Measurements from ENCODE around the gene OS9.
"Not testable (repeated sequence)": the region's sequence is repeated elsewhere in the genome, so short reads cannot be mapped to it uniquely, and the experiment has no call there.

Gene OS9

DNA sequence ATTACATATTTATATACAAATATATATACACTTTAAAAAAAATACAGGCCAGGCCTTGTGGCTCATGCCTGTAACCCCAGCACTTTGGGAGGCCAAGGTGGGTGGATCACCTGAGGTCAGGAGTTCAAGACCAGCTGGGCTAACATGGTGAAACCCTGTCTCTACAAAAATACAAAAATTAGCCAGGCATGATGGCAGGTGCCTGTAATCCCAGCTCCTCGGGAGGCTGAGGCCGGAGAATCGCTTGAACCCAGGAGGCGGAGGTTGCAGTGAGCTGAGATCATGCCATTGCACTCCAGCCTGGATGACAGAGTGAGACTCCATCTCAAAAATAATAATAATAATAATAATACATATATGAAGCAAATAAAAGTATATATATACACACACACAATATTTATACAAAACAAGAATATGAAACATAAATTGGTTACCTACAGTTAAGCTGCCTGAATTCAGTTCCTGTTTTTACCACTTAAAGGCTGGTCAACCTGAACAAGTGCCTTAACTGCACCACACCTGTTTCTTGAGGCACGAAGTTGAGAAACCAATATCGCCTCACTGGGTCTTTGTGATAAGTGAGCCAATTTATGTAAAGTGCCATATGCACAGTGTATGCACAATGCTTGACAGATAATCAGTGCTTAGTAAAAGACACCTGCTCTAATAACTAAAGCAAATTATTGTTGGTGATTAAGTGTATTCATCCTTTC is 21.3 kb downstream of the OS9 start:
- ATAC-seq, H3K4me3 Mint-ChIP-seq, H3K27me3 Mint-ChIP-seq, H3K9me3 Mint-ChIP-seq, H3K27ac Mint-ChIP-seq, DNase-seq, H3K4me1 Mint-ChIP-seq: not testable (repeated sequence)
- peaks cover 30% of the 10 kb centered on the region for H3K36me3 Mint-ChIP-seq (ENCODE audit: low read depth)

DNA sequence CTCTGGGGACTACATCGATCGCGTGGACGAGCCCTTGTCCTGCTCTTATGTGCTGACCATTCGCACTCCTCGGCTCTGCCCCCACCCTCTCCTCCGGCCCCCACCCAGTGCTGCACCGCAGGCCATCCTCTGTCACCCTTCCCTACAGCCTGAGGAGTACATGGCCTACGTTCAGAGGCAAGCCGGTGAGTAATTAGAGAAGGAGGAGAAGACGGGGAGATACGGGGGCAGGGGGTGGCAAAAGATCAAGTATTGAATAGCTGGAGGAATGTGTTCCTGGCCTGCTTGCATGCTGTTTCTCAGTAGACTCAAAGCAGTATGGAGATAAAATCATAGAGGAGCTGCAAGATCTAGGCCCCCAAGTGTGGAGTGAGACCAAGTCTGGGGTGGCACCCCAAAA is 21.9 kb downstream of the OS9 start:
- H3K4me3 Mint-ChIP-seq: no peak overlapping the region
- no peak for DNase-seq
- no peaks in the 10 kb centered on the region for H3K9me3 Mint-ChIP-seq
- H3K27me3 Mint-ChIP-seq: no peaks in the 10 kb centered on the region
- no peaks in the 10 kb centered on the region for H3K4me1 Mint-ChIP-seq
- no peak overlapping the region for H3K27ac Mint-ChIP-seq
- ATAC-seq: no peak
- H3K36me3 Mint-ChIP-seq (ENCODE audit: low read depth): peaks cover 27% of the 10 kb centered on the region

DNA sequence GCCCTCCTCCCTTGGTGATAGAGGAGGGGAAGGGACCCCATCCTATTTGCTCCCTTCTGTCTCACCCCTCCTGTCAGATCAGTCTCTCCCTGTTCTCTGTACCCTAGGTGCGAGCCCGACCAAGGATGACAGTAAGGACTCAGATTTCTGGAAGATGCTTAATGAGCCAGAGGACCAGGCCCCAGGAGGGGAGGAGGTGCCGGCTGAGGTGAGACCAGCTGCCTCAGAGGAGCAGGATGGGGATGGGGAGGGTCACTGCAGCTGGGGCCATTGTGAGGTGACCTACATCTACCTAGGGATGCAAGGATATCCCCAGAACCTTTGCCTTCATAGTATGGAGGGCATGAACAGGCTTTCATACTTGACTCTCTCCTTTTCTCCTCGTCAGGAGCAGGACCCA is 22.4 kb downstream of the OS9 start:
- ATAC-seq (no peak), DNase-seq (no peak)
- Mint-ChIP-seq H3K9me3 (no peaks in the 10 kb centered on the region), H3K4me1 (no peaks in the 10 kb centered on the region), H3K27ac (no peak overlapping the region), H3K4me3 (no peak overlapping the region), H3K27me3 (no peaks in the 10 kb centered on the region), H3K36me3 (ENCODE audit: low read depth) (peaks cover 26% of the 10 kb centered on the region)

DNA sequence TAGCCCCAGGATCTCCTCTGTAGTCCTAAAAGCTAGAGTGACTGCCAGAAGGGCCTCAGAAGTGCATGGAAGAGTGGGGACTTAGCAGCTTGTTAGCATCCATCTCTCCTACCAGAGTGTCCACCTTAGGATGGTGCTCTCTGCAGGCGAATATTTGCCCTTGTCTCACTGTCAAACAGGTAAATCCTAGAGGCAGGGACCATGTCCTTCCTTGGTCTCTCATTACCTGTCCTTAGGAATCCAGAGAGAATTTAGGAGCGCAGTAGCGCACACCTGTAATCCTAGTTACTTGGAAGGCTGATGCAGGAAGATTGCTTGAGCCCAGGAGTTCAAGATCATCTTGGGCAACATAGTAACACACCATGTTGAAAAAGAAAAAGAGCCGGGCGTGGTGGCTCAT is 23.2 kb downstream of the OS9 start:
- DNase-seq: no peak
- H3K27ac Mint-ChIP-seq: no peak overlapping the region
- no peak for ATAC-seq
- H3K36me3 Mint-ChIP-seq (ENCODE audit: low read depth): peaks cover 20% of the 10 kb centered on the region
- no peak overlapping the region for H3K4me3 Mint-ChIP-seq
- no peaks in the 10 kb centered on the region for H3K27me3 Mint-ChIP-seq
- H3K9me3 Mint-ChIP-seq: no peaks in the 10 kb centered on the region
- no peaks in the 10 kb centered on the region for H3K4me1 Mint-ChIP-seq

DNA sequence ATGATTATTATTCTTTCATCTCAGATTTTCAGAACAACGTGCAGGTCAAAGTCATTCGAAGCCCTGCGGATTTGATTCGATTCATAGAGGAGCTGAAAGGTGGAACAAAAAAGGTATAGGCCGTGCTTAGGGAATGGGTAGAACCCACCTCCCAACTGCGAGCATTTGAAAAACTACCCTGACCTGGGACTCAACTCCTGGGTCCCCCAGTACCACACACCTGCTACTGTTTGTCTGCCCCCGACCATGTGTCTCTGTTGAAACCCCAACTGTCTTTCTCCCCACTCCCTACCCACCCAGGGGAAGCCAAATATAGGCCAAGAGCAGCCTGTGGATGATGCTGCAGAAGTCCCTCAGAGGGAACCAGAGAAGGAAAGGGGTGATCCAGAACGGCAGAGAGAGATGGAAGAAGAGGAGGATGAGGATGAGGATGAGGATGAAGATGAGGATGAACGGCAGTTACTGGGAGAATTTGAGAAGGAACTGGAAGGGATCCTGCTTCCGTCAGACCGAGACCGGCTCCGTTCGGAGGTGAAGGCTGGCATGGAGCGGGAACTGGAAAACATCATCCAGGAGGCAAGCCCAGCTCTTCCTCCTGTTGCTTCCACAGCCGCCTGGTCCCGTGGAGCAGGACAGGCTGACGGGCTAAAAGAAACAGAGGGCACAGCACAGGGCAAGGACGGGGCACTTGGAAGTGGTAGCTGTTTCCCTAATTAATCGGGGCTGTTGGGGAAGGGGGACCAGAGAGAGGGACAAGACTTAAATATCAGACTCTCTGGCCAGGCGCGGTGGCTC is 24.1 kb downstream of the OS9 start:
- H3K9me3 Mint-ChIP-seq: no peaks in the 10 kb centered on the region
- no peak overlapping the region for H3K4me3 Mint-ChIP-seq
- H3K4me1 Mint-ChIP-seq: no peaks in the 10 kb centered on the region
- no peaks in the 10 kb centered on the region for H3K27me3 Mint-ChIP-seq
- DNase-seq (no peak), ATAC-seq (no peak)
- H3K27ac Mint-ChIP-seq: no peak overlapping the region
- H3K36me3 Mint-ChIP-seq (ENCODE audit: low read depth): peaks cover 19% of the 10 kb centered on the region

DNA sequence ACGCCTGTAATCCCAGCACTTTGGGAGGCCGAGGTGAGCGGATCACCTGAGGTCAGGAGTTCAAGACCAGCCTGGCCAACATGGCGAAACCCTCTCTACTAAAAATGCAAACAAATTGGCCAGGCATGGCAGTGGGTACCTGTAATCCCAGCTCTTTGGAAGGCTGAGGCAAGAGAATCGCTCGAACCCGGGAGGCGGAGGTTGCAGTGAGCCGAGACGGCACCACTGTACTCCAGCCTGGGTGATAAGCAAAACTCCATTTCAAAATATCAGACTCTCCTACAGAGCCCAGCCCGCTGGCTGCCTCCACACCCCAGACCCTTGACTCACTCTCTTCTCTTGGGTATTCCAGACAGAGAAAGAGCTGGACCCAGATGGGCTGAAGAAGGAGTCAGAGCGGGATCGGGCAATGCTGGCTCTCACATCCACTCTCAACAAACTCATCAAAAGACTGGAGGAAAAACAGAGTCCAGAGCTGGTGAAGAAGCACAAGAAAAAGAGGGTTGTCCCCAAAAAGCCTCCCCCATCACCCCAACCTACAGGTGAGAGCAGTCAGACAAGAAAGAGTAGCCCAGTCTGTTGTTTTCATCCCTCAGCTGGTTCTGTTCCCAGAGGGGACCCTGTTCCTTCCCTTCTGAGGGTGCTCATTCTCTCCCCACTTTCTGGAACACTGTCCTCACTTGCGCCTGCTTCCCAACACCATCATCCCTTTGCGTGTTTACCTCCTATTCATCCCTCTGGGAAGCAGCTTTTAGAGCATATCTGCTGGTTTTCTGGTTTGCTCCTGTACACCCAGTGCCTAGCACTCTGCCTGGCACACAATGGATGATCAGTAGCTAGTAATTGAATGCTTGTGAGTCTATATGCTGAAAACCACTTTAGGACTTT is 25.0 kb downstream of the OS9 start:
- no peaks in the 10 kb centered on the region for H3K27me3 Mint-ChIP-seq
- H3K27ac Mint-ChIP-seq: no peak overlapping the region
- no peak for ATAC-seq

DNA sequence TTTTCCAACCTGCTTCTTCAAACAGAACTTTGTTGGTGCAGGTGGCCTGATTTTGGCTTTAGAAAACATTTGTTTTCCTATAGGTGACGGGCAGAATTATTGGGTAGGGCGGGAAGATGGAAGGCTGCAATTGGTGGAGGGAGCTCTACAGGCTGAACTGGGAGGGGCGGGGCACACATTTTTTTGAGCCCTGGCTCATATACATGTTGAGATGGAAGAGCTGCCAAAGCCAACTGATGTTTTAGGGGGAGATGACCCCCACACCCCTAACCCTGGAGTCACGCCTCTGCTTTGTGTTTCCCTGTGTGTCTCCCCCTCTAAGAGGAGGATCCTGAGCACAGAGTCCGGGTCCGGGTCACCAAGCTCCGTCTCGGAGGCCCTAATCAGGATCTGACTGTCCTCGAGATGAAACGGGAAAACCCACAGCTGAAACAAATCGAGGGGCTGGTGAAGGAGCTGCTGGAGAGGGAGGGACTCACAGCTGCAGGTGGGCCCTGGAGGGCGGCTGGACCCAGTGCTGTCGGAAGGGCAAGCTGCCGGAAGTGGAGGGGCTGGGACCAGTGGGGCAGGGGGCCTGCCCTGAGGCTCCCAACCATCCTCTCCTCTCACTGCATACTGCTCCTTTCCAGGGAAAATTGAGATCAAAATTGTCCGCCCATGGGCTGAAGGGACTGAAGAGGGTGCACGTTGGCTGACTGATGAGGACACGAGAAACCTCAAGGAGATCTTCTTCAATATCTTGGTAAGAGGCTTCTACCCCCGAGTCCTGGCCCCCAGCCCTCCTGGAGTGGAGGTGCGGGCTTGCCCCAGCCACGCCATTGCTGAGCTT is 26.1 kb downstream of the OS9 start:
- no peaks in the 10 kb centered on the region for H3K4me1 Mint-ChIP-seq
- no peaks in the 10 kb centered on the region for H3K9me3 Mint-ChIP-seq
- H3K27ac Mint-ChIP-seq: no peak overlapping the region
- no peak overlapping the region for H3K4me3 Mint-ChIP-seq
- peaks cover 19% of the 10 kb centered on the region for H3K36me3 Mint-ChIP-seq (ENCODE audit: low read depth)
- DNase-seq: no peak
- ATAC-seq: no peak
- no peaks in the 10 kb centered on the region for H3K27me3 Mint-ChIP-seq

More for the DNA sequence above, 25.0 kb downstream of the OS9 start:
- Mint-ChIP-seq H3K4me3 (no peak overlapping the region), H3K9me3 (no peaks in the 10 kb centered on the region), H3K36me3 (ENCODE audit: low read depth) (peaks cover 19% of the 10 kb centered on the region), H3K4me1 (no peaks in the 10 kb centered on the region)
- no peak for DNase-seq

DNA sequence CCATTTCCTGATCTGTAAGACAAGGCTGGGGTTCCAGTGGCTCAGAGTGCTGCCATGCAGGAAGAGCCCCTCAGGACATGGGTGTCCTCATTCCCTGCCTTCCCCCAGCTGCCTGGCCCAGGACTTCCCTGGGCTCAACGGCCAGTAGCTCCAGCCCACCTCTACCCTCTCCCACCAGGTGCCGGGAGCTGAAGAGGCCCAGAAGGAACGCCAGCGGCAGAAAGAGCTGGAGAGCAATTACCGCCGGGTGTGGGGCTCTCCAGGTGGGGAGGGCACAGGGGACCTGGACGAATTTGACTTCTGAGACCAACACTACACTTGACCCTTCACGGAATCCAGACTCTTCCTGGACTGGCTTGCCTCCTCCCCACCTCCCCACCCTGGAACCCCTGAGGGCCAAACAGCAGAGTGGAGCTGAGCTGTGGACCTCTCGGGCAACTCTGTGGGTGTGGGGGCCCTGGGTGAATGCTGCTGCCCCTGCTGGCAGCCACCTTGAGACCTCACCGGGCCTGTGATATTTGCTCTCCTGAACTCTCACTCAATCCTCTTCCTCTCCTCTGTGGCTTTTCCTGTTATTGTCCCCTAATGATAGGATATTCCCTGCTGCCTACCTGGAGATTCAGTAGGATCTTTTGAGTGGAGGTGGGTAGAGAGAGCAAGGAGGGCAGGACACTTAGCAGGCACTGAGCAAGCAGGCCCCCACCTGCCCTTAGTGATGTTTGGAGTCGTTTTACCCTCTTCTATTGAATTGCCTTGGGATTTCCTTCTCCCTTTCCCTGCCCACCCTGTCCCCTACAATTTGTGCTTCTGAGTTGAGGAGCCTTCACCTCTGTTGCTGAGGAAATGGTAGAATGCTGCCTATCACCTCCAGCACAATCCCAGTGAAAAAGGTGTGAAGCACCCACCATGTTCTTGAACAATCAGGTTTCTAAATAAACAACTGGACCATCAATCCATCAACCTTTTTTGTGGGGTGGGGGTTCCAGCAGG is 27.0 kb downstream of the OS9 start:
- Mint-ChIP-seq H3K4me3 (no peak overlapping the region), H3K36me3 (ENCODE audit: low read depth) (peaks cover 19% of the 10 kb centered on the region), H3K27me3 (no peaks in the 10 kb centered on the region), H3K4me1 (no peaks in the 10 kb centered on the region), H3K27ac (no peak overlapping the region), H3K9me3 (no peaks in the 10 kb centered on the region)
- ATAC-seq: no peak
- DNase-seq: no peak

DNA sequence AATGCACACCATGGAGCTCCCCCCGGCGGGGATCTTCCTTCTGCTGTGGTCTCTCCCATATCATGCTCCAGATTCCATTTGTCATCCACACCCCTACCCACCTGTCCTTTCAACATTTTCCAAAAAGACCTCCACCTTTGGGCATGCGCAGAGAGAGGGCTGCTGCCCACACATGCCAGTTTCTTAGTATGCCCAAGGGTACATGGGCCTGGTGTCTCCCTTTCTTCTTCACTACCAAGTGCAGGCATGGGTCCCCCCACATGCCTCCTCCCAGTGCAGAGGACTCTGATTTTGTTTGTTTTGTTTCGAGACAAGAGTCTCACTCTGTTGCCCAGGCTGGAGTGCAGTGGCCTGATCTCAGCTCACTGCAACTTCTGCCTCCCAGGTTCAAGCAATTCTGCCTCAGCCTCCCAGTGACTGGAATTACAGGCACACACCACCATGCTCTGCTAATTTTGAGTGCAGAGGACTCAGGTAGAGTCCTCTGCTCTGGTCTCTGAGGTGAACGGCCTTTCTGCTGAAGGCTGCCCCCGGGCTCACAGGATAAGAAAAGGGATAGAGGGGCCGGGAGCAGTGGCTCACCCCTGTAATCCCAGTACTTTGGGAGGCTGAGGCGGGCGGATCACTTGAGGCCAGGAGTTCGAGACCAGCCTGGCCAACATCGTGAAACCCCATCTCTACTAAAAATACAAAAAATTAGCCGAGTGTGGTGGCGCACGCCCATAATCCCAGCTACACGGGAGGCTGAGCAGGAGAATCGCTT is 28.1 kb downstream of the OS9 start:
- DNase-seq, H3K9me3 Mint-ChIP-seq, ATAC-seq, H3K4me3 Mint-ChIP-seq, H3K27ac Mint-ChIP-seq, H3K4me1 Mint-ChIP-seq, H3K27me3 Mint-ChIP-seq: not testable (repeated sequence)
- H3K36me3 Mint-ChIP-seq (ENCODE audit: low read depth): peaks cover 20% of the 10 kb centered on the region

DNA sequence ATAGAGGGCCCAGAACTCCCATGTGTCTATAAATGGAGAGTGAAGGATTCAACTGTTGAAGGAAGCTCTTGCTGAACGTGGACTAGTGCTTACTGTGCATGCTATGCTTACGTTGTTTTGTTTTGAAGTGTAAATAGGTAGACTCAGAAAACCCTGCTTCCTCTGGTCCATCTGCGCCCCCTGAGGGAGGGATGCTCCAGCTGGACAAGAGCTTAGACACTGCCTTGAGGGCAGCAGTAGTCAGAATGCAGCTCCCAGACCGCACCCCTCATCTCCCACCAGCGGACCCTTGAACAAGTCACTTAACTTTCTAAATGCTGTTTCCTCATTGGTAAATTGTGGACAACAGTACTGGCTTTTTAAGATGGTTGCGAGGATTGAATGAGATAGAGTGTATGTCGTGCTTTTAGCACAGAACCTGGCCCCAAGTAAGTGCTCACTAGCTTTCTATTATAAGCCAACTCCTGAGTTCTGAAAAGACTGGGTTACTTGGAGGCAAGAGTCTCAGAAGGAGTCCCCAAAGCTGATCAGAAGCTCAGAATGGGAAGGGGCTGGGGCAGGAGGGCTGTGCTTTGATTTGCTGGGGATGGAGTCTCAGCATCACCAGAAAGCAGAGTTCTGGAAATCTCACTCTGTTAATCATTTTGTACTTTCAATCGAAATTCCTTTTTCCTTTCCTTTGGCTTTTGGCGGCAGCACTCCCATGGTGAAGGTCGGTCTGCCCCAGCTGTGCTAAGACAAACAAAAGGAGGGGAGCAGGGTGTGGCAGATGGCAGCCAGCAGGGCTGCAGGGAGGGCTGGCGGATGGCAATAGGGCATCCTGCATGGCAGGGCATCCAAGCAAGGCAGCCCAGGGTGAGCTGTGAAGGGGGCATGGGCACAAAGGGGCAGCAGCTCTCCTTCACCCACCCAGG is 29.0 kb downstream of the OS9 start:
- no peaks in the 10 kb centered on the region for H3K9me3 Mint-ChIP-seq
- DNase-seq: no peak
- no peak overlapping the region for H3K4me3 Mint-ChIP-seq
- ATAC-seq: no peak
- H3K27ac Mint-ChIP-seq: no peak overlapping the region
- peaks cover 18% of the 10 kb centered on the region for H3K36me3 Mint-ChIP-seq (ENCODE audit: low read depth)
- H3K4me1 Mint-ChIP-seq: no peaks in the 10 kb centered on the region
- no peaks in the 10 kb centered on the region for H3K27me3 Mint-ChIP-seq

DNA sequence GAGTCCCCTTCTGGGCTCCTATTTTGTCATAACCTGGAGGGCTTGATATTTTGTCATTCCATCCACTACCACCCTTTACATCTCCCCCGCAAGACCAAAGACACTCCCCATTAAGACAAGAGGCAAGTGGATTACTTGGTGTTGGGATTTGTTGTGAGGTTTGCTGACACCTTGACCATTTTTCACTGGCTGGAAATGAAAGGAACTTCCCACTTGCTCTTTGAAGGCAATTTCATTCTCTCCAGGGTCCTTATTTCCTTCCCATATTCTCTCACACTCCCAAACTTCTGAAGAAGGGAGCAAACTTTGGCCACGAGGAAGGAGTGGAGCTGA is 29.7 kb downstream of the OS9 start:
- Mint-ChIP-seq H3K27ac (no peak overlapping the region), H3K27me3 (no peaks in the 10 kb centered on the region), H3K4me3 (no peak overlapping the region), H3K36me3 (ENCODE audit: low read depth) (peaks cover 17% of the 10 kb centered on the region), H3K4me1 (no peaks in the 10 kb centered on the region), H3K9me3 (no peaks in the 10 kb centered on the region)
- no peak for DNase-seq
- ATAC-seq: no peak
